HEK293 (cell line): ENCODE results near the gene PAF1.

Experiments
- GFI1B ChIP-seq: fragments of 450-650 bp; formaldehyde crosslinking; IDR thresholded peaks from 2 replicates; pipeline ENCODE4 v1.5.1; 2016; ENCODE audit warnings: missing biosample characterization, missing genetic modification characterization
- IKZF3 ChIP-seq: fragments of 450-650 bp; IDR thresholded peaks from 2 replicates; pipeline ENCODE4 v1.5.0; 2018; ENCODE audit warnings: missing biosample characterization, mild to moderate bottlenecking, missing genetic modification characterization, moderate library complexity
- KLF17 ChIP-seq: fragments of 450-650 bp; formaldehyde crosslinking; IDR thresholded peaks from 2 replicates; pipeline ENCODE4 v1.5.1; 2016; ENCODE audit warnings: missing biosample characterization, missing genetic modification characterization
- MZF1 ChIP-seq: fragments of 450-650 bp; formaldehyde crosslinking; IDR thresholded peaks from 2 replicates; pipeline ENCODE4 v1.5.1; 2017; ENCODE audit warnings: missing biosample characterization, missing genetic modification characterization, borderline replicate concordance
- PATZ1 ChIP-seq: fragments of 450-650 bp; formaldehyde crosslinking; IDR thresholded peaks from 2 replicates; pipeline ENCODE4 v1.5.1; 2016; ENCODE audit warnings: missing biosample characterization, missing genetic modification characterization
- PRDM10 ChIP-seq: fragments of 450-650 bp; formaldehyde crosslinking; IDR thresholded peaks from 2 replicates; pipeline ENCODE4 v1.5.1; 2016; ENCODE audit warnings: missing biosample characterization, missing genetic modification characterization
- WT1 ChIP-seq: fragments of 450-650 bp; formaldehyde crosslinking; IDR thresholded peaks from 2 replicates; pipeline ENCODE4 v1.5.1; 2016; ENCODE audit warnings: missing biosample characterization, missing genetic modification characterization
- ZBTB21 ChIP-seq: fragments of 450-650 bp; formaldehyde crosslinking; IDR thresholded peaks from 2 replicates; pipeline ENCODE4 v1.5.1; 2017; ENCODE audit warnings: missing biosample characterization, missing genetic modification characterization
- ZNF112 ChIP-seq: fragments of 450-650 bp; formaldehyde crosslinking; IDR thresholded peaks from 2 replicates; pipeline ENCODE4 v1.5.0; 2017; ENCODE audit warnings: missing biosample characterization, missing genetic modification characterization
- ZNF19 ChIP-seq: fragments of 450-650 bp; formaldehyde crosslinking; IDR thresholded peaks from 2 replicates; pipeline ENCODE4; 2016; ENCODE audit warnings: missing biosample characterization, missing genetic modification characterization, low read depth
- ZNF2 ChIP-seq: fragments of 450-650 bp; formaldehyde crosslinking; IDR thresholded peaks from 2 replicates; pipeline ENCODE4 v1.5.1; 2016; ENCODE audit warnings: missing biosample characterization, missing genetic modification characterization
- ZNF211 ChIP-seq: fragments of 450-650 bp; formaldehyde crosslinking; IDR thresholded peaks from 2 replicates; pipeline ENCODE4 v1.5.1; 2016; ENCODE audit warnings: low read depth, missing biosample characterization, missing genetic modification characterization
- ZNF223 ChIP-seq: fragments of 450-650 bp; formaldehyde crosslinking; IDR thresholded peaks from 2 replicates; pipeline ENCODE4 v1.5.1; 2016; ENCODE audit warnings: missing biosample characterization, missing genetic modification characterization
- ZNF23 ChIP-seq: fragments of 450-650 bp; formaldehyde crosslinking; IDR thresholded peaks from 2 replicates; pipeline ENCODE4 v1.5.1; 2016; ENCODE audit warnings: missing biosample characterization, missing genetic modification characterization, borderline replicate concordance
- ZNF366 ChIP-seq: fragments of 450-650 bp; formaldehyde crosslinking; conservative IDR thresholded peaks from 2 replicates; pipeline ENCODE4 v1.5.1; 2016; ENCODE audit warnings: missing biosample characterization, missing genetic modification characterization
- ZNF416 ChIP-seq: fragments of 450-650 bp; formaldehyde crosslinking; IDR thresholded peaks from 2 replicates; pipeline ENCODE4 v1.5.1; 2016; ENCODE audit warnings: missing biosample characterization, missing genetic modification characterization
- ZNF514 ChIP-seq: fragments of 450-650 bp; formaldehyde crosslinking; IDR thresholded peaks from 2 replicates; pipeline ENCODE4 v1.5.1; 2016; ENCODE audit warnings: missing biosample characterization, missing genetic modification characterization
- ZNF580 ChIP-seq: fragments of 450-650 bp; formaldehyde crosslinking; IDR thresholded peaks from 2 replicates; pipeline ENCODE4 v1.5.1; 2016; ENCODE audit warnings: missing biosample characterization, missing genetic modification characterization
- ZNF645 ChIP-seq: fragments of 450-650 bp; formaldehyde crosslinking; IDR thresholded peaks from 2 replicates; pipeline ENCODE4; 2016; ENCODE audit warnings: missing biosample characterization, missing genetic modification characterization
- ZNF768 ChIP-seq: fragments of 450-650 bp; formaldehyde crosslinking; IDR thresholded peaks from 2 replicates; pipeline ENCODE4 v1.5.1; 2018; ENCODE audit warnings: missing biosample characterization, mild to moderate bottlenecking, missing genetic modification characterization
- ZNF776 ChIP-seq: fragments of 450-650 bp; formaldehyde crosslinking; IDR thresholded peaks from 2 replicates; pipeline ENCODE4 v1.5.0; 2017; ENCODE audit warnings: missing biosample characterization, missing genetic modification characterization, borderline replicate concordance
- ZSCAN30 ChIP-seq: fragments of 450-650 bp; IDR thresholded peaks from 2 replicates; pipeline ENCODE4 v1.5.1; 2018; ENCODE audit warnings: missing biosample characterization, mild to moderate bottlenecking, missing genetic modification characterization, moderate library complexity
- TF ChIP-seq, protein P1 (sequence below): fragments of 450-650 bp; formaldehyde crosslinking; conservative IDR thresholded peaks from 2 replicates; pipeline ENCODE4 v1.5.1; 2016; ENCODE audit warnings: low read depth, missing biosample characterization, missing genetic modification characterization
- TF ChIP-seq, protein P2 (sequence below): fragments of 450-650 bp; formaldehyde crosslinking; IDR thresholded peaks from 2 replicates; pipeline ENCODE4 v1.5.1; 2017; ENCODE audit warnings: missing biosample characterization, missing genetic modification characterization

PAF1 gene

GRCh38 chr19:39390751-39391437, at the start of gene PAF1, which contains the start of gene MED29 (continued):
- TF ChIP-seq ZNF2 (tag by site-specific recombination) (peak; percentile 97), ZNF19 (tag by site-specific recombination) (no peak), ZNF223 (tag by site-specific recombination) (peak; percentile 14; the same call in 1 of the 2 replicates), PATZ1 (tag by site-specific recombination) (peak; percentile 99), ZBTB21 (tag by site-specific recombination) (peak; percentile 95), ZNF211 (no peak), ZNF768 (no peak; the same call in 1 of the 2 replicates), ZNF112 (no peak), ZNF366 (tag by site-specific recombination) (peak; percentile 84), ZNF645 (tag by site-specific recombination) (no peak), ZNF580 (tag by site-specific recombination) (peak; percentile 98), ZNF514 (tag by site-specific recombination) (no peak), ZSCAN30 (peak; percentile 95), PRDM10 (tag by site-specific recombination) (peak; percentile 96), GFI1B (tag by site-specific recombination) (no peak), ZNF416 (tag by site-specific recombination) (no peak), ZNF23 (no peak), KLF17 (tag by site-specific recombination) (peak; percentile 97), ZNF776 (no peak), IKZF3 (no peak), MZF1 (peak; percentile 91), WT1 (tag by site-specific recombination) (peak; percentile 50; the same call in 1 of the 2 replicates)
- TF ChIP-seq, protein P1, sequence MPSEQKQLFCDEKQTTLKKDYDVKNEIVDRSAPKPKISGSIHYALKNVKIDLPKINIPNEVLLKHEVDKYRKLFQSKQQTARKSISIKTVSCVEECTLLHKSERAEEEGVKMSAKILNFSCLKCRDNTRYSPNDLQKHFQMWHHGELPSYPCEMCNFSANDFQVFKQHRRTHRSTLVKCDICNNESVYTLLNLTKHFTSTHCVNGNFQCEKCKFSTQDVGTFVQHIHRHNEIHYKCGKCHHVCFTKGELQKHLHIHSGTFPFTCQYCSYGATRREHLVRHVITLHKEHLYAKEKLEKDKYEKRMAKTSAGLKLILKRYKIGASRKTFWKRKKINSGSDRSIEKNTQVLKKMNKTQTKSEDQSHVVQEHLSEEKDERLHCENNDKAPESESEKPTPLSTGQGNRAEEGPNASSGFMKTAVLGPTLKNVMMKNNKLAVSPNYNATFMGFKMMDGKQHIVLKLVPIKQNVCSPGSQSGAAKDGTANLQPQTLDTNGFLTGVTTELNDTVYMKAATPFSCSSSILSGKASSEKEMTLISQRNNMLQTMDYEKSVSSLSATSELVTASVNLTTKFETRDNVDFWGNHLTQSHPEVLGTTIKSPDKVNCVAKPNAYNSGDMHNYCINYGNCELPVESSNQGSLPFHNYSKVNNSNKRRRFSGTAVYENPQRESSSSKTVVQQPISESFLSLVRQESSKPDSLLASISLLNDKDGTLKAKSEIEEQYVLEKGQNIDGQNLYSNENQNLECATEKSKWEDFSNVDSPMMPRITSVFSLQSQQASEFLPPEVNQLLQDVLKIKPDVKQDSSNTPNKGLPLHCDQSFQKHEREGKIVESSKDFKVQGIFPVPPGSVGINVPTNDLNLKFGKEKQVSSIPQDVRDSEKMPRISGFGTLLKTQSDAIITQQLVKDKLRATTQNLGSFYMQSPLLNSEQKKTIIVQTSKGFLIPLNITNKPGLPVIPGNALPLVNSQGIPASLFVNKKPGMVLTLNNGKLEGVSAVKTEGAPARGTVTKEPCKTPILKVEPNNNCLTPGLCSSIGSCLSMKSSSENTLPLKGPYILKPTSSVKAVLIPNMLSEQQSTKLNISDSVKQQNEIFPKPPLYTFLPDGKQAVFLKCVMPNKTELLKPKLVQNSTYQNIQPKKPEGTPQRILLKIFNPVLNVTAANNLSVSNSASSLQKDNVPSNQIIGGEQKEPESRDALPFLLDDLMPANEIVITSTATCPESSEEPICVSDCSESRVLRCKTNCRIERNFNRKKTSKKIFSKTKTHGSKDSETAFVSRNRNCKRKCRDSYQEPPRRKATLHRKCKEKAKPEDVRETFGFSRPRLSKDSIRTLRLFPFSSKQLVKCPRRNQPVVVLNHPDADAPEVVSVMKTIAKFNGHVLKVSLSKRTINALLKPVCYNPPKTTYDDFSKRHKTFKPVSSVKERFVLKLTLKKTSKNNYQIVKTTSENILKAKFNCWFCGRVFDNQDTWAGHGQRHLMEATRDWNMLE: peak; percentile 34; the same call in 1 of the 2 replicates
- TF ChIP-seq, protein P2, sequence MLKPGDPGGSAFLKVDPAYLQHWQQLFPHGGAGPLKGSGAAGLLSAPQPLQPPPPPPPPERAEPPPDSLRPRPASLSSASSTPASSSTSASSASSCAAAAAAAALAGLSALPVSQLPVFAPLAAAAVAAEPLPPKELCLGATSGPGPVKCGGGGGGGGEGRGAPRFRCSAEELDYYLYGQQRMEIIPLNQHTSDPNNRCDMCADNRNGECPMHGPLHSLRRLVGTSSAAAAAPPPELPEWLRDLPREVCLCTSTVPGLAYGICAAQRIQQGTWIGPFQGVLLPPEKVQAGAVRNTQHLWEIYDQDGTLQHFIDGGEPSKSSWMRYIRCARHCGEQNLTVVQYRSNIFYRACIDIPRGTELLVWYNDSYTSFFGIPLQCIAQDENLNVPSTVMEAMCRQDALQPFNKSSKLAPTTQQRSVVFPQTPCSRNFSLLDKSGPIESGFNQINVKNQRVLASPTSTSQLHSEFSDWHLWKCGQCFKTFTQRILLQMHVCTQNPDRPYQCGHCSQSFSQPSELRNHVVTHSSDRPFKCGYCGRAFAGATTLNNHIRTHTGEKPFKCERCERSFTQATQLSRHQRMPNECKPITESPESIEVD (tag by site-specific recombination): no peak; the same call in 1 of the 2 replicates
